NAMALWA (cell line): ENCODE measurements around the gene CHMP4B.

Experiments
- DNase-seq: peaks from one replicate; pipeline ENCODE4 v3.0.0-alpha.2; 2015; ENCODE audit warnings: low spot score

CHMP4B gene

GRCh38 chr20:33810885-33811775 is at the start of gene CHMP4B:
Gene CHMP4B, plus strand, starts transcription at chr20:33811348. Its CDS starts 121 bp downstream, at chr20:33811469.
- peak; percentile 99 for DNase-seq

GRCh38 chr20:33761698-33762250 is 49.4 kb upstream of the CHMP4B start:
- no peak for DNase-seq

GRCh38 chr20:33765099-33765498 is 46.0 kb upstream of the CHMP4B start:
- no peak for DNase-seq

GRCh38 chr20:33765592-33765991 is 45.6 kb upstream of the CHMP4B start:
- DNase-seq = no peak

- no peak for DNase-seq
Measured at GRCh38 chr20:33766686-33767085, 44.5 kb upstream of the CHMP4B start.

- DNase-seq = no peak
Measured at GRCh38 chr20:33767777-33768138, 43.4 kb upstream of the CHMP4B start.

- no peak for DNase-seq
Measured at GRCh38 chr20:33769043-33769442, 42.1 kb upstream of the CHMP4B start.

GRCh38 chr20:33770005-33770404 is 41.1 kb upstream of the CHMP4B start:
- DNase-seq = no peak

GRCh38 chr20:33771938-33772337 is 39.2 kb upstream of the CHMP4B start:
- DNase-seq = no peak

- no peak for DNase-seq
Measured at GRCh38 chr20:33772439-33772838, 38.7 kb upstream of the CHMP4B start.

- peak; percentile 31 for DNase-seq
Measured at GRCh38 chr20:33773412-33774089, 37.6 kb upstream of the CHMP4B start.

- peak; percentile 39 for DNase-seq
Measured at GRCh38 chr20:33777816-33778215, 33.3 kb upstream of the CHMP4B start.

GRCh38 chr20:33781133-33781532 is 30.0 kb upstream of the CHMP4B start:
- no peak for DNase-seq

GRCh38 chr20:33781945-33782344 is 29.2 kb upstream of the CHMP4B start:
- no peak for DNase-seq

GRCh38 chr20:33783256-33783655 is 27.9 kb upstream of the CHMP4B start:
- no peak for DNase-seq

GRCh38 chr20:33783818-33784217 is 27.3 kb upstream of the CHMP4B start:
- DNase-seq = no peak

- DNase-seq = no peak
Measured at GRCh38 chr20:33784225-33784624, 26.9 kb upstream of the CHMP4B start.

- DNase-seq = no peak
Measured at GRCh38 chr20:33785503-33785902, 25.6 kb upstream of the CHMP4B start.

GRCh38 chr20:33787253-33787891 is 23.8 kb upstream of the CHMP4B start:
- no peak for DNase-seq

- DNase-seq = no peak
Measured at GRCh38 chr20:33788351-33789049, 22.6 kb upstream of the CHMP4B start.

- no peak for DNase-seq
Measured at GRCh38 chr20:33789109-33789857, 21.9 kb upstream of the CHMP4B start.
